ENCODE measurements around the gene DECR2.

- TF ChIP-seq CTCF (IDR thresholded peaks at IDR 0.05) = no peak
- TF ChIP-seq POLR2A (IDR thresholded peaks at IDR 0.05) = no peak
Measured at GRCh38 chr16:371515-372301, 30.0 kb upstream of the DECR2 start.
